OCI-LY1 (cell line): ENCODE data around the gene PPP1R27.

Experiments
- CTCF ChIP-seq: fragments of 200-600 bp; sonication (generic), shearing (Covaris generic); IDR thresholded peaks from 2 replicates; pipeline ENCODE4 v1.5.1; 2017; ENCODE audit warnings: mild to moderate bottlenecking, antibody characterized with exemption, low read length, moderate library complexity, mixed read lengths
- EZH2 ChIP-seq: fragments of 200-600 bp; sonication (generic), shearing (Covaris generic); IDR thresholded peaks from 2 replicates; pipeline ENCODE4 v1.8.0; 2017; ENCODE audit warnings: borderline replicate concordance, mixed run types, mild to moderate bottlenecking, antibody characterized with exemption, low read length, moderate library complexity, mixed read lengths

GRCh38 chr17:81867170-81867990 lies 32.5 kb upstream of the PPP1R27 start:
- TF ChIP-seq EZH2 (no peak), CTCF (no peak)
